GM13977 (cell line): Measurements from ENCODE around the gene CACHD1.

Source experiments
- DNase-seq: peaks from one replicate; pipeline ENCODE4 v3.0.0; 2012; ENCODE audit warnings: low spot score
- CTCF ChIP-seq: IDR thresholded peaks from 2 replicates; pipeline ENCODE4 v1.5.1; 2012; ENCODE audit warnings: mild to moderate bottlenecking, control low read depth; ENCODE audit not compliant: insufficient read depth; ENCODE audit errors: extremely low read depth, missing control alignments
- in situ Hi-C: fragments of 300-500 bp; cut with MboI; formaldehyde crosslinking; loops from one replicate; pipeline ENCODE4 v1.12.0; 2022; ENCODE audit warnings: low sequenced_read_pairs, low pct_unique_long_range_greater_than_20kb, mixed read lengths, inconsistent platforms; ENCODE audit not compliant: unreplicated experiment

The CACHD1 gene

GRCh38 chr1:64469977-64470664, at the start of gene CACHD1:
TSS of gene CACHD1 (plus strand) at chr1:64470129. CDS start at chr1:64470745, 616 bp downstream.
- TF ChIP-seq CTCF = no peak
- in situ Hi-C loops = no loop called here
- peak; percentile 81 for DNase-seq

GRCh38 chr1:64421377-64421776, 48.6 kb upstream of the CACHD1 start:
- in situ Hi-C loops = no loop called here
- TF ChIP-seq CTCF = no peak
- no peak for DNase-seq

- no peak for TF ChIP-seq CTCF
- in situ Hi-C loops = no loop called here
- no peak for DNase-seq
Observed at GRCh38 chr1:64423526-64423925, 46.4 kb upstream of the CACHD1 start.

- in situ Hi-C loops = no loop called here
- DNase-seq = no peak
Observed at GRCh38 chr1:64424412-64424811, 45.5 kb upstream of the CACHD1 start.

GRCh38 chr1:64425521-64425920, 44.4 kb upstream of the CACHD1 start:
- TF ChIP-seq CTCF = no peak
- in situ Hi-C loops = no loop called here
- no peak for DNase-seq

More at GRCh38 chr1:64424412-64424811, 45.5 kb upstream of the CACHD1 start:
- no peak for TF ChIP-seq CTCF

GRCh38 chr1:64426681-64427080, 43.2 kb upstream of the CACHD1 start:
- in situ Hi-C loops = no loop called here
- no peak for DNase-seq
- TF ChIP-seq CTCF = no peak
